ENCODE measurements around the gene CASTOR1.

DNA sequence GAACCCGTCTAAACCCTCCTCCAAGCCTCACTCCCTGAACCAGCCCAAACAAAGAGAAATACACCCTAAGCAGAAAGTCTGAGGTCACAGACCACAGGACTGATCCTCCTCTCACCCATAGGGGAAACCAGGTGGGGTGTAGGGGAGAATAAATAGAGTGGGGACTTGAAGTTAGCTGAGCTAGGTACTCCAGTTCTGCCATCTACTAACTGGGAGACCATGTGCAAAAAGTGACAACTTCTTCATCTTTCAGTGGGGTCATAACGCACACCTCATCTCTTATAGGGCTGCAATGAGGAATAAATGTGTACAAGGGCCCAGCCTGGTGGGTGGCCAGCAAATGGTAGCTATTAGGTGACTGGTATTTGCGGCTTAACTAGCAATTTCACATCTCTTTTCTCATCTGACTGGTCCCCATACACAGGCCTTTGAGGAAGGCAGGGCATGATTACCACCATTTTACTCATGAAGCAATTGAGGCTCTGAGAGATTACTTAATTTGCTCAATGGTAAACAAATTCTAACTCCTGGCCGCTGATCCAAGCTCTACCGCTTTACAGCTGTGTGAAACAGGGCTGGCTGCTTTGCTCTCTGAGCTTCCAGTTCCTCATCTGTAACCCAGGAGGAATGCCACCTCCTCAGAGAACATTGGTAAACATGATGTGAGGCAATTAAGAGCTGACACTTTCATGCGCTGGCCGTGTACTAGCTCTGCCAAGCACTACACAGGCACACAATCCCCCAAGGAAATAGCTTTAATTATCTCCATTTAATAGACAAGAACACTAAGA lies 20.8 kb upstream of the CASTOR1 start:
- no peak for TF ChIP-seq CTCF (IDR thresholded peaks at IDR 0.05)
- TF ChIP-seq POLR2A (IDR thresholded peaks at IDR 0.05), result no peak

All from vagina (tissue), 2 donors.